Stimulated activated naive CD8-positive, alpha-beta T cell treated with anti-CD3 and anti-CD28 coated beads, Interleukin-15, Interleukin-2, amounts not matched to agents 100 ng/mL and 50 ng/mL, for 24 hours (primary cell): Measurements from ENCODE around the gene PI16.
A peak's percentile ranks its signal among the peaks of the same experiment; 100 is the strongest.
"Not testable (repeated sequence)": the region's sequence is repeated elsewhere in the genome, so short reads cannot be mapped to it uniquely, and the experiment has no call there.

Experiments
- H3K27ac Mint-ChIP-seq: one replicate; pipeline ENCODE4 v1.8.0; 2021; ENCODE audit warnings: mild to moderate bottlenecking, mixed read lengths
- H3K27me3 Mint-ChIP-seq: one replicate; pipeline ENCODE4 v1.8.0; 2021; ENCODE audit warnings: mixed read lengths
- H3K36me3 Mint-ChIP-seq: one replicate; pipeline ENCODE4 v1.8.0; 2021; ENCODE audit warnings: low read depth, mixed read lengths
- H3K4me1 Mint-ChIP-seq: one replicate; pipeline ENCODE4 v1.8.0; 2021; ENCODE audit warnings: low read depth, mixed read lengths
- H3K4me3 Mint-ChIP-seq: one replicate; pipeline ENCODE4 v1.8.0; 2021; ENCODE audit warnings: mild to moderate bottlenecking, mixed read lengths
- H3K9me3 Mint-ChIP-seq: one replicate; pipeline ENCODE4 v1.8.0; 2021; ENCODE audit warnings: mixed read lengths

Gene PI16

DNA sequence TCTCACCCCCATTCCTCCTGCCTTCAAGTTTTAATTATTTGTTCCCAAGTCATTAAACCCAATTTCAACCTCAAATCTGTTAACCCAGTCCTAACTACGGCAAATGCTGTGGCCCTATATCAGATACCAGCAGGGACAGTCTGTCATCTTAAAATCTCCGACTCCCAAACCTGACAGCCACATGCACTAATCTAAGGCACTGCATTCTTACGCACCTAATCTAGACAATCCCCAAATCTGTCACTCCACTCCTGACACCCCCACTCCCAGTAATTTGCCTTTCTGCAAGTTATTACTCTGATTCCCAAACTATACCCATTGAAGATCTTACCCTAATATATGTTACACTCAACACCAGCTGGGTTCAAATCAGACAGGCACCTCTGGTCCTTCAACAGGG lies 29.0 kb downstream of the PI16 start:
- Mint-ChIP-seq H3K36me3 (peaks cover 21% of the 10 kb centered on the region), H3K27me3 (no peaks in the 10 kb centered on the region), H3K4me3 (no peak overlapping the region), H3K9me3 (no peaks in the 10 kb centered on the region), H3K27ac (no peak overlapping the region), H3K4me1 (peaks cover 31% of the 10 kb centered on the region)

- Mint-ChIP-seq H3K9me3 (no peaks in the 10 kb centered on the region), H3K27ac (no peak overlapping the region), H3K27me3 (no peaks in the 10 kb centered on the region), H3K4me1 (peaks cover 25% of the 10 kb centered on the region), H3K36me3 (peaks cover 12% of the 10 kb centered on the region), H3K4me3 (no peak overlapping the region)
Measured at GRCh38 chr6:36984581-36985416, 30.3 kb downstream of the PI16 start.

GRCh38 chr6:36985417-36985807 lies 30.9 kb downstream of the PI16 start:
- Mint-ChIP-seq H3K9me3 (no peaks in the 10 kb centered on the region), H3K4me3 (no peak overlapping the region), H3K4me1 (peaks cover 22% of the 10 kb centered on the region), H3K27ac (peak overlapping the region; percentile 85), H3K36me3 (peaks cover 9% of the 10 kb centered on the region), H3K27me3 (no peaks in the 10 kb centered on the region)

GRCh38 chr6:36985808-36986703 lies 31.5 kb downstream of the PI16 start, which contains the start of gene MTCH1:
MTCH1 (minus strand) TSS chr6:36986196; CDS start chr6:36986173, 23 bp downstream.
- Mint-ChIP-seq H3K4me3 (peak within 1 kb of the TSS; percentile 93), H3K4me1 (peaks cover 16% of the 10 kb centered on the region), H3K9me3 (no peaks in the 10 kb centered on the region), H3K36me3 (peaks cover 6% of the 10 kb centered on the region), H3K27ac (peak within 1 kb of the TSS; percentile 94), H3K27me3 (no peaks in the 10 kb centered on the region)

GRCh38 chr6:36986704-36987047 lies 32.1 kb downstream of the PI16 start:
- Mint-ChIP-seq H3K36me3 (peaks cover 4% of the 10 kb centered on the region), H3K9me3 (no peaks in the 10 kb centered on the region), H3K4me1 (peaks cover 13% of the 10 kb centered on the region), H3K27ac (peak overlapping the region; percentile 94), H3K27me3 (no peaks in the 10 kb centered on the region), H3K4me3 (peak overlapping the region; percentile 93)

DNA sequence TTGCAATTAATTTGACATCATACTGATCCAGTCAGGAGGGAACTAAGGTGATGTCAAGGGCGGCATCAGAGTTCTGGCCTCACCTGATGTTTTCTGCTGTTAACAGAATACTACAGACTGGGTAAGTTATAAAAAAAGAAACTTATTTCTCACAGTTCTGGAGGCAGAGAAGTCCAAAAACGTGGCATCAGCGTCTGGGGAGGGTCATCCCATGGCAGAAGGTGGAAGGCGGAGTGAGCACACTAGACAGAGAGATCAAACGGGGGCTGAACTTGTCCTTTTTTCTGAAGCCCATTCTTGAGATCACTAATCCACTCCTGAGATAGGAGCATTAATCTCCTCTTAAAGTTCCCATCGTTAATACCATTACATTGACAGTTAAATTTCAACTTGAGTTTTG lies 34.7 kb downstream of the PI16 start:
- Mint-ChIP-seq H3K4me3 (no peak overlapping the region), H3K27me3 (no peaks in the 10 kb centered on the region), H3K4me1 (peaks cover 8% of the 10 kb centered on the region), H3K27ac (no peak overlapping the region), H3K36me3 (no peaks in the 10 kb centered on the region), H3K9me3 (no peaks in the 10 kb centered on the region)

DNA sequence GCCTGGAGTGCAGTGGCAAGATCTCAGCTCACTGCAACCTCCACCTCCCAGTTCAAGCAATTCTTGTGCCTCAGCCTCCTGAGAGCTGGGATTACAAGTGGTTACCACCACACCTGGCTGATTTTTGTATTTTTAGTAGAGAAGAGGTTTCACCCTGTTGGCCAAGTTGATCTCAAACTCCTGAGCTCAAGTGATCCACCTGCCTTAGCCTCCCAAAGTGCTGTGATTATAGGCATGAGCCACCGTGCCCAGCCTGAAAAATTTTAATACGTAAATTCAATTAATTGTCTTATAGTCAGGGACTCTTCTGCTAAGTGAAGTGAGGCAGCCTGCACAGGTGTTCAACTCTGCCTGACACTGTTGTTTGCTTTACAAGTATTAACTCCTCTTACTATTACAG lies 35.9 kb downstream of the PI16 start:
- H3K9me3 Mint-ChIP-seq, H3K27me3 Mint-ChIP-seq: not testable (repeated sequence)

DNA sequence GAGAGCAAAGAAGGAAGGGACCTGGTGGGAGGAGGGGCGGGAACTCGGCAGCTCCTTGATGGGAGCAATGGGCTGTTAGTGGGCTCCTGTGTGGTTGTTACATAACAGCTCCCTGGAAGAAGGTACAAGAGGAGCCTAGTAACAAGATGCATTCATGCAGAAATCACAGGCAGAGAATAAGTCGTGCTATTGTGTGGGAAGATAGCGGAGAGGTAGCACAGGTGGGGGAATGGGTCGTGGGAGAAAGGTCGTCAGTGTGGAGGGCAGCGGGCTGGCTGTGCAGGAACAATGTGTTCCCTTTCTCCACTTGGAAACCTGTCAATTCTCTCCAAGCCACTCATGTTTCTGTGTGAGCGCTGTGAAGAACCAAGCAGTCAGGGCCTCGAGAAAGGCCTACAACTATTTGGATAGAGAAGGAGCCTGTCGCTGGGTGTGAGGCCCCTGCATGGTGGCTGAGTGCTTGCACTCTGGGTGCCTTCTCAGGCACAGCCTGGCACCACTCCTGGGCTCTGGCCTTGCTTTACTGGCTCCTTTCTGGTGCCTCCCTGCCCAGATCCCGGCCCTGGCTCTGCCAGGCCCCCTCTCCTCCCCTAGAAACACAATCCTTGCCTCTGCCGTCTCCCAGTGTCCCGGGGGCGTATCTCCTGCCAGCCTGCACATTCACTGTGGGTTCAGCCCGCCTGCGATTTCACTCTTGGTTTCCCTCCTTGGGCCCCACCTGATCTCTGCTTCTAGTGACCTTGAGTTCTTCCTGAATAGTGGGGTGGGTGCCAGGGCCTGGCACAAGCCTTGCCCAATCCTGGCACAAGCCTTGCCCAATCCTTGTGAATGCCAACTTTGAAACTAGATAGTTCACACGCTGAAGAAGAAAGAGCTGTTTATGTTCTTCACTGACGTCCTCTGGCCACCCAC lies 43.5 kb downstream of the PI16 start:
- H3K36me3 Mint-ChIP-seq: no peaks in the 10 kb centered on the region
- H3K27me3 Mint-ChIP-seq: no peaks in the 10 kb centered on the region
- no peaks in the 10 kb centered on the region for H3K4me1 Mint-ChIP-seq
- no peak overlapping the region for H3K27ac Mint-ChIP-seq
- no peaks in the 10 kb centered on the region for H3K9me3 Mint-ChIP-seq
- H3K4me3 Mint-ChIP-seq: no peak overlapping the region

More for the DNA sequence above, 35.9 kb downstream of the PI16 start:
- not testable (repeated sequence) for H3K4me1 Mint-ChIP-seq, H3K27ac Mint-ChIP-seq, H3K36me3 Mint-ChIP-seq, H3K4me3 Mint-ChIP-seq

- Mint-ChIP-seq H3K27ac (no peak overlapping the region), H3K36me3 (no peaks in the 10 kb centered on the region), H3K4me3 (no peak overlapping the region), H3K4me1 (no peaks in the 10 kb centered on the region), H3K9me3 (no peaks in the 10 kb centered on the region), H3K27me3 (no peaks in the 10 kb centered on the region)
Measured at GRCh38 chr6:36998723-36999038, 44.1 kb downstream of the PI16 start.

DNA sequence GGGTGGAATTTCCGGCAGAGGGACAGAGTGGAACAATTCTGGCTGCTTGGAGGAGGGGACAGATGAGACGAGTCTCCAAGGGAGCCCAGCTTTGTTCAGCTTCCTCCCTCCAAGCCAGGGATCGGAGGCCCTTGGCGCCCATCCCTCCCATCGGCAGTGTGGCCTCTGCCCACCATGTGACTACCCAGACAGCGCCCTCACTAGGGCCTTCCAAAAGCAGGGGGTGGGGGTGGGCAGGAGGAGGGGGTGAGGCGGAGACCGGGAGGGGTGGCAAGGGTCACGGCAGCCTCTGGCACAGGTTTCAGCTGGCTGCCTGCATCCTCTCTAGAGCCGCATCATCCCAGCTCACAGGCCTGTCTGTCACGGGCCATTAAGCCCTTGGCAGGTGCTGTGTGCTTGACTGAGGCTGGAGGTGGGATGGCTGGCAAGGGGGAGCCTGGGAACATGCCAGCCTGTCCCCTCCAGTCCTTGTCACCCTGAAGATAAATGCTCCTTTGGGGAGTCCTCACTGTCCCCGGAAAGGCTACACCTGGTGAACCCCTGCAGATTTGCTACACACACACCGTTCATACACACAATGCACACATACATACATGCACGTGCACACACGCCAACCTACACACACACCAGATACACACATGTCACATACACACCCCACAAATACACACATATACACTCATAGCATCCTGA lies 44.7 kb downstream of the PI16 start:
- Mint-ChIP-seq H3K36me3 (no peaks in the 10 kb centered on the region), H3K4me1 (no peaks in the 10 kb centered on the region), H3K9me3 (no peaks in the 10 kb centered on the region), H3K27ac (peak overlapping the region; percentile 18), H3K4me3 (no peak overlapping the region), H3K27me3 (no peaks in the 10 kb centered on the region)

DNA sequence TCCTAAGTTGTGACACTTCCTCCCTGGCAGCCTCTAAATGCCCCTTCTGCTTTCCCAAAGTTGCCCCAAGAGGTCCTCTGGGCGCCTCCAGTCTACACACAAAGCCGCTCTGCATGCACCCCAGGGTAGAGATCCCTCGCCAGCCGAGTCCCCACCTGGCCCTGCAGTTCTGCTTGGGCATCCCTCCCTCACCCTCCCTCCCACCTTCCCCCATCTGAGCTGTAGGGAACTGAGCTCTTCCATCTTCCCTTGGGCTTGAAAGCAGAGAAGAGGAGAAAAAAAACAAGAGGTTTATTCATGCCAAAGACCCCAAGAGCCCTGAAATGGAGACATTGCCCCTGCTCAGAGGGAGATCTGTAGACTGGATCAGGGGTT lies 45.2 kb downstream of the PI16 start:
- no peaks in the 10 kb centered on the region for H3K9me3 Mint-ChIP-seq
- peak overlapping the region; percentile 18 for H3K27ac Mint-ChIP-seq
- no peak overlapping the region for H3K4me3 Mint-ChIP-seq
- H3K27me3 Mint-ChIP-seq: no peaks in the 10 kb centered on the region
- H3K36me3 Mint-ChIP-seq: no peaks in the 10 kb centered on the region
- H3K4me1 Mint-ChIP-seq: no peaks in the 10 kb centered on the region

DNA sequence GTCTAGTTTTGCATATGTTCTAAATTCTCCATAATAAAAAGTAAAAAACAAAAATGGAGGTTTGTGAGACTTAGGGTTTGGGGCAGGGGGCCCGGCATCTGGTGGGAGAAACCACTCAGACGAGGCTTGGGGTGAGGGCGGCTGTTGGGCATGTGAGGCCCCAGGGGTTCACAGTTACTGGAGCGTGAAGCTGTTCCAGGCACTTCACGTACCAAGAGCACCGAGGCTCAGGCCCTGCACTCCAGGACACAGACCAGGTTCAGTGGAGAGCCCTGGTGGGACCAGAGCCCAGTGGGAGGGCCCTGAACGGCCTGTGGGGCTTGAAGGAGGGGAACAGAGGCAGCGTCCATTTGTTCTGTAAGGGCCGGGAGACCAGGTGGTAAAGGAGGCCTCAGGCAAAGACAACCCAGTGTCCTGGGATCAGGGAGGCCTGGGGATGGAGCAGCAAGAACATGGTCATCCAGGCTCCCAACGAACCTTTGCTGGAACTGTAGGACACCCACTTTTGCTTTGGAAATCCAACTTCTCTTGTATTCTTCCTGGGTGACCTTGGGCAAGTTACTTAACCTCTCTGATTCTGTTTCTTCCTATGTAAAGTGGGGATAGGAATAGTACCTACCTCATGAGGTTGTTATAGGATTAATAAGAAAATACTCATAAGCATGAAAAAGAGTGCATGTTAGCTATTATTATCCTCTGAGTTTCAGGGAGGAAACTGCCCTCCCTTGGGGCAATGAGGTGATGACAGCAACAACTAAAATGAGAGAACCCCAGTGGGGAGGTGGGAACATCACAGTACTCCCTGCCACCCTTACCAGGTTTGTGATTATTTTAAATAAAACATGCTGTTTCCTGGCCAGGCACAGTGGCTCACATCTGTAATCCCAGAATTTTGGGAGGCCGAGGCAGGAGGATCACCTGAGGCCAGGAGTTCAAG lies 49.8 kb downstream of the PI16 start:
- Mint-ChIP-seq H3K4me1 (peaks cover 30% of the 10 kb centered on the region), H3K27me3 (no peaks in the 10 kb centered on the region), H3K4me3 (no peak overlapping the region), H3K27ac (no peak overlapping the region), H3K9me3 (no peaks in the 10 kb centered on the region), H3K36me3 (no peaks in the 10 kb centered on the region)

GRCh38 chr6:37005061-37005810 lies 50.7 kb downstream of the PI16 start, which contains the start of gene FGD2:
FGD2 (plus strand) TSS chr6:37005655; CDS start chr6:37005818, 163 bp downstream.
- no peaks in the 10 kb centered on the region for H3K36me3 Mint-ChIP-seq
- peak within 1 kb of the TSS; percentile 65 for H3K27ac Mint-ChIP-seq
- no peaks in the 10 kb centered on the region for H3K27me3 Mint-ChIP-seq
- peak within 1 kb of the TSS; percentile 58 for H3K4me3 Mint-ChIP-seq
- peaks cover 30% of the 10 kb centered on the region for H3K4me1 Mint-ChIP-seq
- no peaks in the 10 kb centered on the region for H3K9me3 Mint-ChIP-seq
